ENCODE results near the gene SPC24.

DNA sequence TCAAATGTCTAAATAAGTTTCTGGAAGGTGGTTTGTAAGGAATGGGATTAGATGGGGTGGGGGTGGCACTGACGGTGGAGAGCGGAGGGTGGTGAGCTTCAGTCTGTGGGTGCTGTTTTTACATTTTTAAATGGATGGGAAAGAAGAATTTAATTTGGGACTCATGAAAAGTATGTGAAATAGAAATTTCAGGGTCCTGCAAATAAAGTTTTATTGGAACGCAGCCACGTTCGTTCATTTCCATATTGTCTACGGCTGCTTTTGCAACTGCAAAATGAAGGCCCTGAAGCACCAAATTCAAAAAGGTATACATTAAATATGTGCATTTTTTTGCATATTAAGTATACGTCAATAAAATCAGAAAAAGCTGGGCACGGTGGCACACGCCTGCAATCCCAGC is 31.9 kb upstream of the SPC24 start:
- TF ChIP-seq POLR2A (IDR thresholded peaks at IDR 0.05; ENCODE audit: low read length) (no peak), GATA1 (IDR thresholded peaks at IDR 0.05; ENCODE audit: low read depth, low read length) (no peak)
